Brain microvascular endothelial cell (primary cell): Measurements from ENCODE around the gene GPS2.

Source experiments
- DNase-seq: peaks from one replicate; pipeline ENCODE4 v3.0.0-alpha.2; 2020
- H3K27ac ChIP-seq: fragments of 250-450 bp; sonication (Bioruptor Pico); 2 replicates; pipeline ENCODE4 v1.5.1; 2020; ENCODE audit warnings: mild to moderate bottlenecking, moderate library complexity
- H3K27me3 ChIP-seq: fragments of 250-450 bp; sonication (Bioruptor Pico); replicated peaks from 2 replicates; pipeline ENCODE4 v1.5.1; 2020; ENCODE audit warnings: mild to moderate bottlenecking
- H3K36me3 ChIP-seq: fragments of 250-450 bp; sonication (Bioruptor Pico); replicated peaks from 2 replicates; pipeline ENCODE4 v1.5.1; 2020; ENCODE audit warnings: mild to moderate bottlenecking
- H3K4me3 ChIP-seq: 2 replicates; pipeline ENCODE4 v1.5.1; 2011; ENCODE audit warnings: low read depth, mild to moderate bottlenecking, control low read depth, low read length, moderate library complexity
- CTCF ChIP-seq: IDR thresholded peaks from 2 replicates; pipeline ENCODE4 v1.5.1; 2011; ENCODE audit warnings: low read depth, mild to moderate bottlenecking, moderate library complexity, low read length, control low read depth, inconsistent platforms; ENCODE audit errors: missing control alignments
- in situ Hi-C: cut with HindIII; loops from 2 replicates; pipeline ENCODE4 v1.10.0; 2017; ENCODE audit warnings: low sequenced_read_pairs, low pct_ligation_motif_present

The GPS2 gene

GRCh38 chr17:7285679-7286078 is 29.5 kb downstream of the GPS2 start:
- no peak for DNase-seq
- no peak for TF ChIP-seq CTCF
- in situ Hi-C loops, result no loop called here
- Histone ChIP-seq H3K36me3 (no peaks in the 10 kb centered on the region), H3K27me3 (peaks cover 32% of the 10 kb centered on the region), H3K27ac (no peak overlapping the region), H3K4me3 (no peak overlapping the region)

- in situ Hi-C loops, result no loop called here
- DNase-seq, result no peak
- H3K4me3 ChIP-seq, result no peak overlapping the region
- no peaks in the 10 kb centered on the region for H3K36me3 ChIP-seq
- H3K27ac ChIP-seq, result no peak overlapping the region
- peaks cover 25% of the 10 kb centered on the region for H3K27me3 ChIP-seq
- TF ChIP-seq CTCF, result no peak
Measured at GRCh38 chr17:7284911-7285310, 30.2 kb downstream of the GPS2 start.

DNA sequence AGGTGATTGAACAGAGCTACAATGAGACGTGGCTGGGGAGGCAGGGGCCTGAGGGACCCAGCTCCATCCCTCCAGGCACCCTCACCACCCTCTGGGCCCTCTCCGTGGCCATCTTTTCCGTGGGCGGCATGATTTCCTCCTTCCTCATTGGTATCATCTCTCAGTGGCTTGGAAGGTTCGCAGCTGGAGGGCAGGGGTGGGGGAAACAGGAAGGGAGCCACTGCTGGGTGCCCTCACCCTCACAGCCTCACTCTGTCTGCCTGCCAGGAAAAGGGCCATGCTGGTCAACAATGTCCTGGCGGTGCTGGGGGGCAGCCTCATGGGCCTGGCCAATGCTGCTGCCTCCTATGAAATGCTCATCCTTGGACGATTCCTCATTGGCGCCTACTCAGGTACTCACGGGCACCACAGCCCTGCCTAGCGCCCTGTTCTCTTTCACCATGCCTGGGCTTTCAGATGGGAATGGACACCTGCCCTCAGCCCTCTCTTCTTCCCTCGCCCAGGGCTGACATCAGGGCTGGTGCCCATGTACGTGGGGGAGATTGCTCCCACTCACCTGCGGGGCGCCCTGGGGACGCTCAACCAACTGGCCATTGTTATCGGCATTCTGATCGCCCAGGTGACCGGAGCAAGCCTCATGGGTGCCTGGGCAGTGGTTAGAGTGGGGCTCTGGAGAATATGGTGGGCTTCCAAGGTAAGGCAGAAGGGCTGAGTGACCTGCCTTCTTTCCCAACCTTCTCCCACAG is 31.5 kb downstream of the GPS2 start:
- Histone ChIP-seq H3K36me3 (no peaks in the 10 kb centered on the region), H3K27me3 (peaks cover 22% of the 10 kb centered on the region), H3K27ac (no peak overlapping the region), H3K4me3 (no peak overlapping the region)
- no peak for DNase-seq
- in situ Hi-C loops, result no loop called here
- TF ChIP-seq CTCF, result no peak

- H3K27ac ChIP-seq, result no peak overlapping the region
- no peak for TF ChIP-seq CTCF
- H3K27me3 ChIP-seq, result peaks cover 16% of the 10 kb centered on the region
- H3K4me3 ChIP-seq, result no peak overlapping the region
- in situ Hi-C loops, result no loop called here
- DNase-seq, result no peak
- H3K36me3 ChIP-seq, result no peaks in the 10 kb centered on the region
Measured at GRCh38 chr17:7282752-7283321, 32.3 kb downstream of the GPS2 start.

DNA sequence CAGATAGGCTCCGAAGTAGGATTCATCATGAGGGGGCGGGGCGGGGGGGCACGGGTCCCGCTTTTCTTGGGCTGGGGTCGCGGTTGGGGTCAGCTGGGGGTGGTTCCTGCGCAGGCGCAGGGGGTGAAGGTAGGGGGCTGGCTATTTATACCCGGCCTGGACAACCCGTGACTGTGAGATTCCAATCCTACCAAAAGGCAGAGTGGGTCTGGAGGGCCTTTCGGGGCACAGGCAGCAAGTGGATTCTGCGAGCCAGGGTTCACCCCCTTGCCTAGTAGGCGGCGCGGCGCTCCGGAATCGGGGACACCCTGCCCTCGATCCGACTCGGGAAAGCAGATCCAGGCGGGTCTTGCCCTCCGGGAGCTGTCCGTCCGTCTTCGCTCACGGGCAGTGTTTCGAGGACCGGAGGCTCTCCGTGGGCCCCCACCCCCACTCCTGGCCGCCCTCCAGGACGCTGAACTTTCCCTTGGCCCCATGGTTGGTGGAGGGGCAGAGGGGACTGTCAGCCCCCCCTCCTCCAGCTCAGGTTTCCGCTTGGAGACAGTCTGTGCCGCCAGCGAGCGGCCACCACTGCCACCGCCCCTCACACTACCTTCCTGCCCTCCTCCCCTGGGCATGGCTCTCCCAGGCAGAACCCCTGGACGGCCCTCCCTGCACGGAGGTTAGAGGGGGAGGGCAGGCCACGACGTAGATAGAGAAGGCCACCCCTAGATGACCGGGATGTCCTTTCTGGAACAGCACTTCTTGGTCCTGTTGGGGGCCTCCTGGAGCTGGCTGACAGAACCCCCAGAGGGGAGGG is 33.0 kb downstream of the GPS2 start:
- H3K4me3 ChIP-seq, result peak overlapping the region; percentile 47
- in situ Hi-C loops, result no loop called here
- no peak overlapping the region for H3K27ac ChIP-seq
- DNase-seq, result no peak
- TF ChIP-seq CTCF, result no peak
- H3K36me3 ChIP-seq, result no peaks in the 10 kb centered on the region
- peaks cover 13% of the 10 kb centered on the region for H3K27me3 ChIP-seq
